ENCODE measurements around the gene CDC20. TPM values are rescaled to one million over a fixed set of nuclear protein-coding genes. Genes with fewer than 3 reads are reported as not detected.
A peak's percentile ranks its signal among the peaks of the same experiment; 100 is the strongest.

The CDC20 gene
- 10 to 100 TPM in 1 of 2 donors, 1 to 10 TPM in 1; 2.2 to 14.9 TPM for total RNA-seq

- Histone ChIP-seq H3K36me3 (peaks cover 0 to 9% of the 10 kb centered on the region in 2 donors), H3K27me3 (replicated peaks; ENCODE audit: insufficient read depth) (no peaks in the 10 kb centered on the region), H3K27ac (peak within 1 kb of the TSS; percentile 87 to 92), H3K9me3 (no peaks in the 10 kb centered on the region), H3K4me1 (replicated peaks) (peaks cover 5% of the 10 kb centered on the region), H3K4me3 (peak within 1 kb of the TSS; percentile 56 to 59)
- WGBS: 1% methylated on average over 55 of the region's 59 CpGs
- intact Hi-C loops (cut with DNase I): no loop called here
- DNase-seq (ENCODE audit: low spot score): peak; percentile 98
- TF ChIP-seq CTCF (IDR thresholded peaks at IDR 0.05): no peak
- peak; percentile 2 for TF ChIP-seq POLR2A (IDR thresholded peaks at IDR 0.05)
- TF ChIP-seq POLR2AphosphoS5 (IDR thresholded peaks at IDR 0.05): peak; percentile 95
Observed at GRCh38 chr1:43358746-43359693, at the start of gene CDC20. TSS of gene CDC20 (plus strand) at chr1:43358981. CDS start at chr1:43359216, 235 bp downstream.

DNA sequence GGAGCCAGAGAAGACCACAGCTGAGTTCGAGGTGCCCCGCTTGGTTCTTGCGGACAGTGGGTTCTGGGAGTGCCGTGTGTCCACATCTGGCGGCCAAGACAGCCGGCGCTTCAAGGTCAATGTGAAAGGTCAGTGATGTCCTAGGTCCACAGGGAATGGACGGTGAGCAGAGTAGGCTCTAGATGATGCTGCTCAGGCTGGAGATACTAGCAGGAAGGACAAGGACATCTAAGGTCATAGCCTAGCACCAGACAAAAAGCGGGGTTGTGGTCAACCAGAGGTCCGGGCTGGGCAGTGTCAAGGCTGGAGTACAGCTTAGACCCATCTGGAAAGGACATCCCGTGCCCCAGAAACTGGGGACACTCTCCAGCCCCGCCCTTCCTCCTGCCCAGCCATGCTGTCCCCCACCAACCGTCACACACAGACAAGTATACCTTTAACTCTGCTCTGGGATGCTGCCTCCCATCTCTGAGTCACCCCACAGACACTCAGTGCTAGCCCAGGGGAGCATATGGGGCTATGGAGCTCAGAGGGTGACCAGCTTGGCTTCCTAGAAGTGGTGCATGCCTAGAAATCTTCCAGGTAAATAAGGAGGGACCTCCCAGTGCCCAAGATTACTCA, 49.3 kb upstream of the CDC20 start:
- 93% methylated on average over 13 of the region's 13 CpGs for WGBS
- no peak for DNase-seq (ENCODE audit: low spot score)

DNA sequence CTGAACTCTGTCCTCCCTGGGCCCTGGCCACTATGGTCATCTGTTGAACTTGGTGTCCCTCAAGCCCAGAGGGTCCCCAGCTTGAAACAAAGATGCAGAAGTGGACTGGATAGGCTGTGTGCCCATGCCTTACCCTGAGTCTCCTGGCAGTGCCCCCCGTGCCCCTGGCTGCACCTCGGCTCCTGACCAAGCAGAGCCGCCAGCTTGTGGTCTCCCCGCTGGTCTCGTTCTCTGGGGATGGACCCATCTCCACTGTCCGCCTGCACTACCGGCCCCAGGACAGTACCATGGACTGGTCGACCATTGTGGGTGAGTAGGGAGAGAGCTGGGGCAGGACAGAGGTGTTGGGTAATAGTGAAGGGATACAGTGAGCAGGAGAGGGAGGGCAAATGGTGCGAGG, 47.3 kb upstream of the CDC20 start:
- Histone ChIP-seq H3K9me3 (no peaks in the 10 kb centered on the region), H3K4me1 (replicated peaks) (no peaks in the 10 kb centered on the region), H3K27me3 (replicated peaks; ENCODE audit: insufficient read depth) (no peaks in the 10 kb centered on the region), H3K36me3 (no peaks in the 10 kb centered on the region), H3K4me3 (no peak overlapping the region), H3K27ac (no peak overlapping the region)
- TF ChIP-seq CTCF (IDR thresholded peaks at IDR 0.05) (no peak), POLR2AphosphoS5 (IDR thresholded peaks at IDR 0.05) (no peak), POLR2A (IDR thresholded peaks at IDR 0.05) (no peak)
- WGBS: 93% methylated on average over 9 of the region's 9 CpGs
- no peak for DNase-seq (ENCODE audit: low spot score)
- intact Hi-C loops (cut with DNase I): no loop called here

More for the DNA sequence above, 49.3 kb upstream of the CDC20 start:
- no peaks in the 10 kb centered on the region for H3K9me3 ChIP-seq
- no peak overlapping the region for H3K27ac ChIP-seq
- H3K4me1 ChIP-seq (replicated peaks): no peaks in the 10 kb centered on the region
- H3K27me3 ChIP-seq (replicated peaks; ENCODE audit: insufficient read depth): no peaks in the 10 kb centered on the region
- H3K36me3 ChIP-seq: no peaks in the 10 kb centered on the region
- TF ChIP-seq POLR2AphosphoS5 (IDR thresholded peaks at IDR 0.05) (no peak), CTCF (IDR thresholded peaks at IDR 0.05) (no peak), POLR2A (IDR thresholded peaks at IDR 0.05) (no peak)
- intact Hi-C loops (cut with DNase I): no loop called here
- H3K4me3 ChIP-seq: no peak overlapping the region

- no peaks in the 10 kb centered on the region for H3K4me1 ChIP-seq (replicated peaks)
- H3K36me3 ChIP-seq: no peaks in the 10 kb centered on the region
- H3K27ac ChIP-seq: no peak overlapping the region
- no peaks in the 10 kb centered on the region for H3K9me3 ChIP-seq
- intact Hi-C loops (cut with DNase I): no loop called here
- H3K4me3 ChIP-seq: no peak overlapping the region
- H3K27me3 ChIP-seq (replicated peaks; ENCODE audit: insufficient read depth): no peaks in the 10 kb centered on the region
- DNase-seq (ENCODE audit: low spot score): no peak
- 88% methylated on average over 10 of the region's 19 CpGs for WGBS
- TF ChIP-seq POLR2A (IDR thresholded peaks at IDR 0.05): no peak
- no peak for TF ChIP-seq CTCF (IDR thresholded peaks at IDR 0.05)
- TF ChIP-seq POLR2AphosphoS5 (IDR thresholded peaks at IDR 0.05): no peak
Observed at GRCh38 chr1:43312212-43312623, 46.6 kb upstream of the CDC20 start.

Measured in prostate gland (tissue), 2 donors.